ENCODE data around the gene FAM161A. TPM values are rescaled to one million over a fixed set of nuclear protein-coding genes. Genes with fewer than 3 reads are reported as not detected.

FAM161A gene, protein sequence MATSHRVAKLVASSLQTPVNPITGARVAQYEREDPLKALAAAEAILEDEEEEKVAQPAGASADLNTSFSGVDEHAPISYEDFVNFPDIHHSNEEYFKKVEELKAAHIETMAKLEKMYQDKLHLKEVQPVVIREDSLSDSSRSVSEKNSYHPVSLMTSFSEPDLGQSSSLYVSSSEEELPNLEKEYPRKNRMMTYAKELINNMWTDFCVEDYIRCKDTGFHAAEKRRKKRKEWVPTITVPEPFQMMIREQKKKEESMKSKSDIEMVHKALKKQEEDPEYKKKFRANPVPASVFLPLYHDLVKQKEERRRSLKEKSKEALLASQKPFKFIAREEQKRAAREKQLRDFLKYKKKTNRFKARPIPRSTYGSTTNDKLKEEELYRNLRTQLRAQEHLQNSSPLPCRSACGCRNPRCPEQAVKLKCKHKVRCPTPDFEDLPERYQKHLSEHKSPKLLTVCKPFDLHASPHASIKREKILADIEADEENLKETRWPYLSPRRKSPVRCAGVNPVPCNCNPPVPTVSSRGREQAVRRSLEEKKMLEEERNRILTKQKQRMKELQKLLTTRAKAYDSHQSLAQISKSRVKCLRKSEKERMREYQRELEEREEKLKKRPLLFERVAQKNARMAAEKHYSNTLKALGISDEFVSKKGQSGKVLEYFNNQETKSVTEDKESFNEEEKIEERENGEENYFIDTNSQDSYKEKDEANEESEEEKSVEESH
- 1 to 10 TPM in 2 of 4 donors, under 1 TPM in 2; 0.76 to 2.7 (median 1.1) TPM for total RNA-seq

DNA sequence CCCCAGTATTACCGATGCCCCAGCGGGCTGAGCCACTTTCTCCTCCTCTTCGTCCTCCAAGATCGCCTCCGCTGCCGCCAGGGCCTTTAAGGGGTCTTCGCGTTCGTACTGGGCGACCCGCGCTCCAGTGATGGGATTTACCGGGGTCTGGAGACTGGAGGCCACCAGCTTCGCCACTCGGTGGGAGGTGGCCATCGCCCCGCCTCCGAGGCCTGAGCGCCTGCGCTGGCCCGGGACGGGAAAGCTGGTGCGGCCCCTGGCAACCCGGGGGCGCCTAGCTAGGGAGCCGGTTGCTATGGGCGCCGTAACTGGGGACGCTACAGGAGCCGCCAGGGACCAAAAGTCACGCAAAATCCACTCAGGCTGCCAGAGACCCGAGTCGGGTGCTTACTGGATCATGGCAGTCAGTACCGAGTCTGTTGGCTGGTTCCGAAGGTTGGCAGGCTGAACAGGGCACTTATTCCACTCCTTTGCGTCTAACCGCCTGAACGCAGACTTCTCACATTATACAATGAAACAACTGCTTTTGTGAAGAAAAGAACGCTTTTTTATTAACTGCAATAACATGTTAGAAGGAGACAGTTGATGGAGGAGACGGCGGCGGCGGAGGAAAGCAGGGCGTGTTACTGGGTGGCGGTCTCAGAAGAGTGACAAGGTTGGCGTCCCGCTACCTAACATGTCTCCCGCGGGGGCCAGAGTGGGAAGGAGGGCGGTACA is at the start of gene FAM161A:
Gene FAM161A, minus strand, starts transcription at position 214 of the 717 bp plus-strand sequence. Its CDS starts 19 bp downstream, at position 195.
- no peaks in the 10 kb centered on the region for H3K27me3 ChIP-seq
- TF ChIP-seq, protein P1, sequence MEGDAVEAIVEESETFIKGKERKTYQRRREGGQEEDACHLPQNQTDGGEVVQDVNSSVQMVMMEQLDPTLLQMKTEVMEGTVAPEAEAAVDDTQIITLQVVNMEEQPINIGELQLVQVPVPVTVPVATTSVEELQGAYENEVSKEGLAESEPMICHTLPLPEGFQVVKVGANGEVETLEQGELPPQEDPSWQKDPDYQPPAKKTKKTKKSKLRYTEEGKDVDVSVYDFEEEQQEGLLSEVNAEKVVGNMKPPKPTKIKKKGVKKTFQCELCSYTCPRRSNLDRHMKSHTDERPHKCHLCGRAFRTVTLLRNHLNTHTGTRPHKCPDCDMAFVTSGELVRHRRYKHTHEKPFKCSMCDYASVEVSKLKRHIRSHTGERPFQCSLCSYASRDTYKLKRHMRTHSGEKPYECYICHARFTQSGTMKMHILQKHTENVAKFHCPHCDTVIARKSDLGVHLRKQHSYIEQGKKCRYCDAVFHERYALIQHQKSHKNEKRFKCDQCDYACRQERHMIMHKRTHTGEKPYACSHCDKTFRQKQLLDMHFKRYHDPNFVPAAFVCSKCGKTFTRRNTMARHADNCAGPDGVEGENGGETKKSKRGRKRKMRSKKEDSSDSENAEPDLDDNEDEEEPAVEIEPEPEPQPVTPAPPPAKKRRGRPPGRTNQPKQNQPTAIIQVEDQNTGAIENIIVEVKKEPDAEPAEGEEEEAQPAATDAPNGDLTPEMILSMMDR (IDR thresholded peaks at IDR 0.05) = no peak
- peak in 2 of 4 donors; percentile 5 to 41 for TF ChIP-seq POLR2A (IDR thresholded peaks at IDR 0.05)
- peak; percentile 56 for DNase-seq
- H3K9me3 ChIP-seq = no peaks in the 10 kb centered on the region
- peak within 1 kb of the TSS; percentile 84 to 95 (median 93) for H3K27ac ChIP-seq
- 0 to 1% methylated on average over 15 to 23 of the region's 50 CpGs for WGBS, 2 donors
- intact Hi-C loops (cut with DNase I) = no loop called here
- H3K4me3 ChIP-seq = peak within 1 kb of the TSS; percentile 72 to 90 (median 78)
- H3K4me1 ChIP-seq = peaks cover 0 to 21% (median 6%) of the 10 kb centered on the region in 3 donors
- no peaks in the 10 kb centered on the region for H3K36me3 ChIP-seq

DNA sequence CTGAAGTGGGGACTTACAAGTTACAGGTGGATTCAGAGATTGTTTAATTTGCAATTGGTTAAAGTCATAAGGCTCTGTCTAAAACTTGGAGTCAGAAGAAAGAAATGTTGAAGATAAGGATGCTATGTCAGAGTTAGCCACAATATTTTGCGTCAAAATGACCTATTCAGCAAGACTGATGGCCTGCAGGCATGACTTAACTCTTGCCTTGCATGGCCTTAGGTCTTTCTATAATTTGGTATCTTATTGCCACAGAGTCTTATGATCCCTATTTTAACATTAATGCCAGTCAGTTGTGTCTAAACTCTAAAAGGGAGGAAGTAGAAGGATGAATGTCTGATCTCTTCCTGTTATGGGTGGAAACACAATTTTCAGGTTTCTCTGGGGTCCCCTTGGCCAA is 46.4 kb upstream of the FAM161A start:
- no peaks in the 10 kb centered on the region for H3K9me3 ChIP-seq
- WGBS, 2 donors = 68 to 82% methylated on average over 1 of the region's 1 CpG
- H3K36me3 ChIP-seq = no peaks in the 10 kb centered on the region
- H3K4me1 ChIP-seq = peaks cover 0 to 9% (median 0%) of the 10 kb centered on the region in 3 donors
- intact Hi-C loops (cut with DNase I) = no loop called here
- DNase-seq = no peak
- H3K27me3 ChIP-seq = no peaks in the 10 kb centered on the region
- TF ChIP-seq, protein P1 (IDR thresholded peaks at IDR 0.05) = no peak
- TF ChIP-seq POLR2A (IDR thresholded peaks at IDR 0.05) = no peak
- H3K4me3 ChIP-seq = no peak overlapping the region
- H3K27ac ChIP-seq = no peak overlapping the region

DNA sequence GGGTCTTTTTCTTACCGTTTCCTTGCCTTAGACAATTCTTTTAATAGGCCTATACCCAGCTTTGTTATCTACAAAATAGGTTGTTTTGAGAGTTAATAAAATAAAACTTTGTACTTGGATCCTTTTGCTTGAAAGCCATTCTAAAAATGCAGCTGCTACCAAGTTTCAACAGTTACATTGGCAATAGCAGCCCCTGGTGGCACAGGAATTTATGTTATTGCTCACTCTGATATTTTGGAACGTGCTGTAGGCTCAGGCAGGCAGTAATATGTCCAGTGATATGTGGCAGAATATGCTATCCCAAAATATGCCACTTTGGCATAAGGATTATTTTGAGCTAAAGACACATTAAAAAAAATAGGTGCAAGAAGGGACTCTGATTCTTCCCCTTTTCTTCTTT is 45.0 kb upstream of the FAM161A start:
- TF ChIP-seq POLR2A (IDR thresholded peaks at IDR 0.05) = no peak
- TF ChIP-seq, protein P1 (IDR thresholded peaks at IDR 0.05) = peak in 4 of 6 experiments; percentile 9 to 59 (median 25)
- 18 to 42% methylated on average over 2 of the region's 2 CpGs for WGBS, 2 donors
- Histone ChIP-seq H3K27me3 (no peaks in the 10 kb centered on the region), H3K9me3 (no peaks in the 10 kb centered on the region), H3K27ac (no peak overlapping the region), H3K4me1 (no peaks in the 10 kb centered on the region), H3K4me3 (no peak overlapping the region), H3K36me3 (no peaks in the 10 kb centered on the region)
- no peak for DNase-seq
- intact Hi-C loops (cut with DNase I) = no loop called here

DNA sequence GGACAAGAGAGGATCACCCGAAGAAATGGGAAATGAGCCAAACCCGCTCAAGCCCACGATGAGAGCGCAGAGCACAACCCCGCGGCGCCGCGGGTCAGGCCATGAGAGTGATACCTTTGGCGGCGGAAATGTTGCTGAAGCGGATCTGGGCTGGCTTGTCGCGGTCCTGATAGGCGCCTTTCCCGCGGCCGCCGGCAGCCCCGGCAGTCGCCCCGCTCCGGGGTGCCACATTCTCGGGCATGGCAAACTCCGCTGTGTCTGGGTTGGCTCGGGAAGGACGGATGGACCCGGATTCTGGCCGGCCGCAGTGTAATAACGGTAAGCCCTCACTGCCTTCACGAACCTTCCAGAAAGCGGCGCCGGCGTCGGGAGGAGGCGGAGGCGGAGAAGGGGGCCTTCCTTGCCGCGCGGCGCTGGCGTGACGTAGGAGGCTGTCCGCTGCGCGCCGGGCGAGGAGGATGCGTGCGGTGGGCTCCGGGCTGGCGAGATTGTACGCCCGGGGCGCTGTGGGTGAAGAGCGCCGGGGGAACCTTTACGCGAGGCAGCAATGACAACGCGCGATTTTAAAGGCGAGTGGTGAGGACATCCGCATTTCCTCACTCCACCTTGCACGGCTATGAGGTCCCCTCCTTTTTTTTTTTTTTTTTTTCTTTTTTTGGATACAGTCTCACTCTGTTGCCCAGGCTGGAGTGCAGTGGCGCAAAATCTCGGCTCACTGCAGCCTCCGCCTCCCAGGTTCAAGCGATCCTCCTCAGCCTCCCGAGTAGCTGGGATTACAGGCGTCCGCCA is 34.6 kb upstream of the FAM161A start, which contains the start of gene CCT4:
Gene CCT4, minus strand, starts transcription at position 390 of the 789 bp plus-strand sequence. Its CDS starts 149 bp downstream, at position 241.
- Histone ChIP-seq H3K4me1 (peaks cover 8 to 30% (median 16%) of the 10 kb centered on the region in 3 donors), H3K9me3 (no peaks in the 10 kb centered on the region), H3K4me3 (peak within 1 kb of the TSS; percentile 62 to 91 (median 88)), H3K27ac (peak within 1 kb of the TSS; percentile 84 to 98 (median 97)), H3K27me3 (no peaks in the 10 kb centered on the region), H3K36me3 (peaks cover 0 to 31% (median 13%) of the 10 kb centered on the region in 3 donors)
- whole genome bisulfite sequencing, 2 donors = 1 to 2% methylated on average over 35 to 42 of the region's 74 CpGs
- peak in 3 of 4 donors; percentile 51 to 79 (median 57) for TF ChIP-seq POLR2A (IDR thresholded peaks at IDR 0.05)
- TF ChIP-seq, protein P1 (IDR thresholded peaks at IDR 0.05) = peak in 1 of 6 experiments; percentile 19
- intact Hi-C loops (cut with DNase I) = no loop called here
- DNase-seq = peak; percentile 22

All from esophagus squamous epithelium (tissue), 5 donors.